ENCODE measurements around the gene PATJ.

DNA sequence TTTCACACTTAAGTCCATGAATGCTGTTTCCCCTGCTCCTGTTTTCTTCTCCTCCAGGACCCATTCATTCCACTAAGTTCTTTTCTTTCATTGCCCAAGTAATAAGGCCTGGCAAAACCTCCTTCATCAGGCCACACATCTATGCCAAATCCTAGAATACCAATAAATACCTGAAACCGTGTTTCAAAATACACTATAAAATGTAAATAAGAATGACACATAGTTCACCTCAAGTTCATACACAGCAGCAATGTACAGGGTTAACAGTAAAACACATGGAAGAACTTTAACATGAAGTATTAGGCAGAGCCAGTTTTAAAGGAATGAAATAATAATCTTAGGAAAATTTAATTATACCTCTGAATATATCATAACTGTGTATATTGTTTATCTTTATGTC, 365.6 kb downstream of the PATJ start:
- TF ChIP-seq, protein P1, sequence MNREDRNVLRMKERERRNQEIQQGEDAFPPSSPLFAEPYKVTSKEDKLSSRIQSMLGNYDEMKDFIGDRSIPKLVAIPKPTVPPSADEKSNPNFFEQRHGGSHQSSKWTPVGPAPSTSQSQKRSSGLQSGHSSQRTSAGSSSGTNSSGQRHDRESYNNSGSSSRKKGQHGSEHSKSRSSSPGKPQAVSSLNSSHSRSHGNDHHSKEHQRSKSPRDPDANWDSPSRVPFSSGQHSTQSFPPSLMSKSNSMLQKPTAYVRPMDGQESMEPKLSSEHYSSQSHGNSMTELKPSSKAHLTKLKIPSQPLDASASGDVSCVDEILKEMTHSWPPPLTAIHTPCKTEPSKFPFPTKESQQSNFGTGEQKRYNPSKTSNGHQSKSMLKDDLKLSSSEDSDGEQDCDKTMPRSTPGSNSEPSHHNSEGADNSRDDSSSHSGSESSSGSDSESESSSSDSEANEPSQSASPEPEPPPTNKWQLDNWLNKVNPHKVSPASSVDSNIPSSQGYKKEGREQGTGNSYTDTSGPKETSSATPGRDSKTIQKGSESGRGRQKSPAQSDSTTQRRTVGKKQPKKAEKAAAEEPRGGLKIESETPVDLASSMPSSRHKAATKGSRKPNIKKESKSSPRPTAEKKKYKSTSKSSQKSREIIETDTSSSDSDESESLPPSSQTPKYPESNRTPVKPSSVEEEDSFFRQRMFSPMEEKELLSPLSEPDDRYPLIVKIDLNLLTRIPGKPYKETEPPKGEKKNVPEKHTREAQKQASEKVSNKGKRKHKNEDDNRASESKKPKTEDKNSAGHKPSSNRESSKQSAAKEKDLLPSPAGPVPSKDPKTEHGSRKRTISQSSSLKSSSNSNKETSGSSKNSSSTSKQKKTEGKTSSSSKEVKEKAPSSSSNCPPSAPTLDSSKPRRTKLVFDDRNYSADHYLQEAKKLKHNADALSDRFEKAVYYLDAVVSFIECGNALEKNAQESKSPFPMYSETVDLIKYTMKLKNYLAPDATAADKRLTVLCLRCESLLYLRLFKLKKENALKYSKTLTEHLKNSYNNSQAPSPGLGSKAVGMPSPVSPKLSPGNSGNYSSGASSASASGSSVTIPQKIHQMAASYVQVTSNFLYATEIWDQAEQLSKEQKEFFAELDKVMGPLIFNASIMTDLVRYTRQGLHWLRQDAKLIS (CRISPR knock-in tag; IDR thresholded peaks at IDR 0.05): no peak
- TF ChIP-seq, protein P2, sequence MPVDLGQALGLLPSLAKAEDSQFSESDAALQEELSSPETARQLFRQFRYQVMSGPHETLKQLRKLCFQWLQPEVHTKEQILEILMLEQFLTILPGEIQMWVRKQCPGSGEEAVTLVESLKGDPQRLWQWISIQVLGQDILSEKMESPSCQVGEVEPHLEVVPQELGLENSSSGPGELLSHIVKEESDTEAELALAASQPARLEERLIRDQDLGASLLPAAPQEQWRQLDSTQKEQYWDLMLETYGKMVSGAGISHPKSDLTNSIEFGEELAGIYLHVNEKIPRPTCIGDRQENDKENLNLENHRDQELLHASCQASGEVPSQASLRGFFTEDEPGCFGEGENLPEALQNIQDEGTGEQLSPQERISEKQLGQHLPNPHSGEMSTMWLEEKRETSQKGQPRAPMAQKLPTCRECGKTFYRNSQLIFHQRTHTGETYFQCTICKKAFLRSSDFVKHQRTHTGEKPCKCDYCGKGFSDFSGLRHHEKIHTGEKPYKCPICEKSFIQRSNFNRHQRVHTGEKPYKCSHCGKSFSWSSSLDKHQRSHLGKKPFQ (CRISPR knock-in tag; IDR thresholded peaks at IDR 0.05; ENCODE audit: insufficient replicate concordance): no peak
- no peak for TF ChIP-seq RCOR2 (CRISPR knock-in tag; IDR thresholded peaks at IDR 0.05)
- TF ChIP-seq SP1 (IDR thresholded peaks at IDR 0.05): no peak
- TF ChIP-seq SP1 (CRISPR knock-in tag; IDR thresholded peaks at IDR 0.05): no peak
- TF ChIP-seq ZNF138 (CRISPR knock-in tag; IDR thresholded peaks at IDR 0.05; ENCODE audit: low read depth): no peak
- TF ChIP-seq, protein P3, sequence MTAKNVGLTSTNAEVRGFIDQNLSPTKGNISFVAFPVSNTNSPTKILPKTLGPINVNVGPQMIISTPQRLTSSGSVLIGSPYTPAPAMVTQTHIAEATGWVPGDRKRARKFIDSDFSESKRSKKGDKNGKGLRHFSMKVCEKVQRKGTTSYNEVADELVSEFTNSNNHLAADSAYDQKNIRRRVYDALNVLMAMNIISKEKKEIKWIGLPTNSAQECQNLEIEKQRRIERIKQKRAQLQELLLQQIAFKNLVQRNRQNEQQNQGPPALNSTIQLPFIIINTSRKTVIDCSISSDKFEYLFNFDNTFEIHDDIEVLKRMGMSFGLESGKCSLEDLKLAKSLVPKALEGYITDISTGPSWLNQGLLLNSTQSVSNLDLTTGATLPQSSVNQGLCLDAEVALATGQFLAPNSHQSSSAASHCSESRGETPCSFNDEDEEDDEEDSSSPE (CRISPR knock-in tag; IDR thresholded peaks at IDR 0.05): no peak
